ENCODE data around the gene MRPS7. TPM values are rescaled to one million over a fixed set of nuclear protein-coding genes. Genes with fewer than 3 reads are reported as not detected.

Gene MRPS7
- total RNA-seq, 1 experiment from 2014 or later: 125 TPM

DNA sequence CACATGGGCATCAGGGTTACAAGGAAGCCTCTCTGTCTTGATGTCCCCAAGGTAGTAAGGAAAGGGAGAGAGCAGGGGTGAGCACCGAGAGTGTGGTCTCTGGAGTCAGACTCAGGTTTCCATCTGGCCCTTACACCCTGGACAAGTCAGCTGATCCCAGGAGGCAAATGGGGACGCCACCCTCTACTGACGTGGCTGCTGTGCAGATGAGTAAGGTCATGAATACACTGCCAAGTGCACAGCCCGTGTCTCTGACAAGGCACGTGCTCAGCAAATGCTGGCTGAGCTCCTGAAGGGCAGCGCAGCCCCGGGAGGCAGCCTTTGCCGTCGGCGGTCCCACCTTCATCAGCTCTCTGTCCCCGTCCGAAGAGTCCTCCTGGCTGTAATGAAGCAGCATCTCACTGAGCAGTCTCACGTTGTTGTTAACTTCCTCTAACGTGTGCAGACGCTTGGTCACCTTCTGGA is 19.7 kb upstream of the MRPS7 start:
- POLR2A ChIA-PET: interaction anchor here (0.6 kb wide), 1 partner anchor 215 kb away, joined by 3 read pairs; no protein-coding TSS in a partner anchor
- H3K4me3 ChIP-seq (ENCODE audit: low read depth, low read length): no peak overlapping the region
- H3K27me3 ChIP-seq (replicated peaks; ENCODE audit: control insufficient read depth, insufficient read depth, low read length): no peaks in the 10 kb centered on the region
- CTCF ChIA-PET: interaction anchor here (0.8 kb wide), 1 partner anchor 29 kb away, joined by 3 read pairs; the partner anchor contains the start of gene MIF4GD
- H3K36me3 ChIP-seq (ENCODE audit: control insufficient read depth, insufficient read depth, low read length): peaks cover 10% of the 10 kb centered on the region
- H3K9me3 ChIP-seq: no peaks in the 10 kb centered on the region
- H3K4me1 ChIP-seq: peaks cover 16% of the 10 kb centered on the region
- Mint-ChIP-seq H3K9me3 (ENCODE audit: unreplicated experiment) (no peaks in the 10 kb centered on the region), H3K36me3 (ENCODE audit: insufficient read depth, unreplicated experiment) (peaks cover 76% of the 10 kb centered on the region), H3K4me1 (ENCODE audit: low read depth, unreplicated experiment) (peaks cover 19% of the 10 kb centered on the region), H3K4me3 (ENCODE audit: unreplicated experiment) (no peak overlapping the region), H3K27ac (ENCODE audit: unreplicated experiment) (no peak overlapping the region), H3K27me3 (ENCODE audit: insufficient read depth, unreplicated experiment) (no peaks in the 10 kb centered on the region)
- intact Hi-C loops (cut with micrococcal nuclease; ENCODE audit: unreplicated experiment): no loop called here
- TF ChIP-seq CTCF (IDR thresholded peaks at IDR 0.05; ENCODE audit: insufficient read depth in 1 of 2, low read depth in 1 of 2, low read length in 1 of 2, severe bottlenecking in 1 of 2, unreplicated experiment in 1 of 2): no peak
- BruUV-seq (replicated peaks): no TSS peak
- no peak for DNase-seq

- Histone ChIP-seq H3K27me3 (replicated peaks; ENCODE audit: control insufficient read depth, insufficient read depth, low read length) (no peaks in the 10 kb centered on the region), H3K36me3 (ENCODE audit: control insufficient read depth, insufficient read depth, low read length) (peaks cover 7% of the 10 kb centered on the region), H3K9me3 (no peaks in the 10 kb centered on the region), H3K4me3 (ENCODE audit: low read depth, low read length) (no peak overlapping the region), H3K4me1 (peaks cover 16% of the 10 kb centered on the region)
- H3K27ac Mint-ChIP-seq (ENCODE audit: unreplicated experiment): no peak overlapping the region
- ChIA-PET POLR2A (interaction anchor here (0.6 kb wide), 1 partner anchor 215 kb away, joined by 3 read pairs; no protein-coding TSS in a partner anchor), CTCF (no interaction called here)
- intact Hi-C loops (cut with micrococcal nuclease; ENCODE audit: unreplicated experiment): no loop called here
- DNase-seq: no peak
- H3K4me1 Mint-ChIP-seq (ENCODE audit: low read depth, unreplicated experiment): peaks cover 19% of the 10 kb centered on the region
- no peaks in the 10 kb centered on the region for H3K27me3 Mint-ChIP-seq (ENCODE audit: insufficient read depth, unreplicated experiment)
- H3K36me3 Mint-ChIP-seq (ENCODE audit: insufficient read depth, unreplicated experiment): peaks cover 76% of the 10 kb centered on the region
- H3K4me3 Mint-ChIP-seq (ENCODE audit: unreplicated experiment): no peak overlapping the region
- H3K9me3 Mint-ChIP-seq (ENCODE audit: unreplicated experiment): no peaks in the 10 kb centered on the region
- no TSS peak for BruUV-seq (replicated peaks)
- no peak for TF ChIP-seq CTCF (IDR thresholded peaks at IDR 0.05; ENCODE audit: insufficient read depth in 1 of 2, low read depth in 1 of 2, low read length in 1 of 2, severe bottlenecking in 1 of 2, unreplicated experiment in 1 of 2)
These were observed 19.1 kb upstream of the MRPS7 start for GRCh38 chr17:75242461-75243042.

DNA sequence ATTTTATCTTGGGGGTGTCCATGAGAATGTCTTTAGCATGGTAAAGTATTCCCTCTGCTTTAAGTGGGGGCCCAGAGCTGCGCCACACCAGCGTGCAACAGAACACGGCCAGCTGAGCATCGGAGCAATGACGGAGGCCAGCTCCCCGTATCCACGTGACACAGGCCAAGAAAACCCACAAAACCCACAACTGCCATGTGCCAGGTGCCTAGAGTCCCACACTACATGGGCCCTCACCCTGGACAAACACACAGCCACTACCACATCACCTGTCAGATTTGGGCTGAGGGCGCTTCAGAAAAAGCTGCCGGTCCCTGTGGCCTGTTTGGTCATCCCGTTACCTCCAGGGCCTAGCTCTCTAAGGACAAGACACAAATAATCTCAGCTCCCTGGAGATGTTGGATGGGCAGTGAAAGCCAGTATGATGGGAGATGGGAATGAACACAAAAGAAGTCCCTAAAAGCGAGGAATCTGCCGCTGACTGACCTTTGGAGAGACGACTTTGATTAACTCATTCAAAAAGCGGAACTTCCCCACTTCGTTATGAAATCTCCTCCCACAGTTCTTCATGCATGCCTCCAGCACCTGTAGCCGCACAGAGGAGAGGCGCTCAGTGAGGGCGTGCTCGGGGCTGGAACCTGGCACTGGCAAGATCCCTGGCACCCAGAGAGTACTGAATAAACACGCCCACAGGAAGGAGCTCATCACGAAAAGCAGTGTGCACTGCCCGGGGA is 17.4 kb upstream of the MRPS7 start:
- no peaks in the 10 kb centered on the region for H3K27me3 Mint-ChIP-seq (ENCODE audit: insufficient read depth, unreplicated experiment)
- H3K4me3 Mint-ChIP-seq (ENCODE audit: unreplicated experiment): no peak overlapping the region
- ChIA-PET CTCF (no interaction called here), POLR2A (no interaction called here)
- intact Hi-C loops (cut with micrococcal nuclease; ENCODE audit: unreplicated experiment): no loop called here
- H3K27me3 ChIP-seq (replicated peaks; ENCODE audit: control insufficient read depth, insufficient read depth, low read length): no peaks in the 10 kb centered on the region
- no peak for TF ChIP-seq CTCF (IDR thresholded peaks at IDR 0.05; ENCODE audit: insufficient read depth in 1 of 2, low read depth in 1 of 2, low read length in 1 of 2, severe bottlenecking in 1 of 2, unreplicated experiment in 1 of 2)
- no peak overlapping the region for H3K4me3 ChIP-seq (ENCODE audit: low read depth, low read length)
- H3K4me1 Mint-ChIP-seq (ENCODE audit: low read depth, unreplicated experiment): peaks cover 13% of the 10 kb centered on the region
- H3K9me3 ChIP-seq: no peaks in the 10 kb centered on the region
- peaks cover 4% of the 10 kb centered on the region for H3K36me3 ChIP-seq (ENCODE audit: control insufficient read depth, insufficient read depth, low read length)
- peaks cover 61% of the 10 kb centered on the region for H3K36me3 Mint-ChIP-seq (ENCODE audit: insufficient read depth, unreplicated experiment)
- no peak overlapping the region for H3K27ac Mint-ChIP-seq (ENCODE audit: unreplicated experiment)
- H3K9me3 Mint-ChIP-seq (ENCODE audit: unreplicated experiment): no peaks in the 10 kb centered on the region
- no TSS peak for BruUV-seq (replicated peaks)
- peaks cover 13% of the 10 kb centered on the region for H3K4me1 ChIP-seq
- DNase-seq: no peak
